GM23338 (cell line): ENCODE results near the gene GTF3C1. TPM values are rescaled to one million over a fixed set of nuclear protein-coding genes. Genes with fewer than 3 reads are reported as not detected.

ENCODE experiments used
- ATAC-seq: fragments of 200-7000 bp; cut with Tn5 transposase; 3 replicates; pipeline ENCODE4 v1.9.1; 2020
- DNase-seq: peaks from one replicate; pipeline ENCODE4 v3.0.0-alpha.2; 2015; ENCODE audit warnings: low spot score
- H2AFZ ChIP-seq: fragments of 200-600 bp; sonication (generic); 2 replicates; pipeline ENCODE4 v1.8.0; 2016; ENCODE audit warnings: antibody characterized with exemption, mild to moderate bottlenecking, moderate library complexity
- H3F3A ChIP-seq: fragments of 200-600 bp; sonication (generic); replicated peaks from 2 replicates; pipeline ENCODE4 v1.8.0; 2017; ENCODE audit warnings: antibody characterized with exemption, mixed run types, low read depth
- H3K27ac ChIP-seq: fragments of 200-600 bp; sonication (generic); 2 replicates; pipeline ENCODE4 v1.6.1; 2016; ENCODE audit warnings: low read depth
- H3K27me3 ChIP-seq: fragments of 200-600 bp; sonication (generic); 2 replicates; pipeline ENCODE4 v1.8.0; 2016; ENCODE audit warnings: mild to moderate bottlenecking, mixed run types, moderate library complexity; ENCODE audit not compliant: insufficient read depth
- H3K36me3 ChIP-seq: fragments of 200-600 bp; sonication (generic); 2 replicates; pipeline ENCODE4 v1.8.0; 2016; ENCODE audit warnings: mild to moderate bottlenecking; ENCODE audit not compliant: insufficient read depth
- H3K4me1 ChIP-seq: fragments of 200-600 bp; sonication (generic); 2 replicates; pipeline ENCODE4 v1.8.0; 2016; ENCODE audit warnings: mild to moderate bottlenecking, moderate library complexity; ENCODE audit not compliant: insufficient read depth
- H3K4me2 ChIP-seq: fragments of 200-600 bp; sonication (generic); 2 replicates; pipeline ENCODE4 v1.7.1; 2017; ENCODE audit warnings: mixed run types
- H3K4me3 ChIP-seq: fragments of 200-600 bp; sonication (generic); 2 replicates; pipeline ENCODE4 v1.6.1; 2016; ENCODE audit warnings: mixed run types
- H3K79me2 ChIP-seq: fragments of 200-600 bp; sonication (generic); replicated peaks from 2 replicates; pipeline ENCODE4 v1.8.0; 2017; ENCODE audit warnings: mild to moderate bottlenecking; ENCODE audit not compliant: insufficient read depth
- H3K9me2 ChIP-seq: fragments of 200-600 bp; sonication (generic); 2 replicates; pipeline ENCODE4 v1.8.0; 2017; ENCODE audit not compliant: insufficient read depth
- H4K20me1 ChIP-seq: fragments of 200-600 bp; sonication (generic); replicated peaks from 2 replicates; pipeline ENCODE4 v1.8.0; 2017; ENCODE audit warnings: mild to moderate bottlenecking; ENCODE audit not compliant: insufficient read depth
- H3K27ac Mint-ChIP-seq: 2 replicates; pipeline ENCODE4 v1.8.0; 2020; ENCODE audit warnings: inconsistent platforms, mild to moderate bottlenecking, moderate library complexity, mixed read lengths
- H3K27me3 Mint-ChIP-seq: 3 replicates; pipeline ENCODE4 v1.8.0; 2022; ENCODE audit warnings: low read depth, mild to moderate bottlenecking, moderate library complexity, mixed read lengths, inconsistent platforms; ENCODE audit not compliant: insufficient read depth, poor library complexity
- H3K36me3 Mint-ChIP-seq: 3 replicates; pipeline ENCODE4 v1.8.0; 2021; ENCODE audit warnings: low read depth, mild to moderate bottlenecking, inconsistent platforms, moderate library complexity, mixed read lengths
- H3K4me1 Mint-ChIP-seq: 3 replicates; pipeline ENCODE4 v1.8.0; 2020; ENCODE audit warnings: mild to moderate bottlenecking, inconsistent platforms, mixed read lengths
- H3K4me3 Mint-ChIP-seq: 3 replicates; pipeline ENCODE4 v1.8.0; 2021; ENCODE audit warnings: moderate library complexity, mild to moderate bottlenecking, inconsistent platforms, mixed read lengths
- H3K9me3 Mint-ChIP-seq: 3 replicates; pipeline ENCODE4 v1.8.0; 2020; ENCODE audit warnings: moderate library complexity, mild to moderate bottlenecking, inconsistent platforms, mixed read lengths
- CREB1 ChIP-seq: fragments of 250-450 bp; sonication (Bioruptor Pico); IDR thresholded peaks from 2 replicates; pipeline ENCODE4 v1.5.0; 2020; ENCODE audit warnings: low read depth, mild to moderate bottlenecking, moderate library complexity
- EZH2 ChIP-seq: fragments of 200-600 bp; sonication (generic); IDR thresholded peaks from one replicate; pipeline ENCODE4 v1.8.0; 2017; ENCODE audit warnings: antibody characterized with exemption, mild to moderate bottlenecking, low read depth; ENCODE audit not compliant: unreplicated experiment
- EZH2phosphoT487 ChIP-seq: fragments of 200-600 bp; sonication (generic); IDR thresholded peaks from one replicate; pipeline ENCODE4 v1.8.1; 2018; ENCODE audit warnings: antibody characterized with exemption; ENCODE audit not compliant: unreplicated experiment
- JUNB ChIP-seq: IDR thresholded peaks from one replicate; pipeline ENCODE4 v1.6.1; 2016; ENCODE audit warnings: antibody characterized with exemption; ENCODE audit not compliant: unreplicated experiment
- NANOG ChIP-seq: IDR thresholded peaks from 2 replicates; pipeline ENCODE4 v1.6.1; 2016; ENCODE audit warnings: antibody characterized with exemption, borderline replicate concordance
- POLR2AphosphoS5 ChIP-seq: IDR thresholded peaks from 2 replicates; pipeline ENCODE4 v1.6.1; 2016; ENCODE audit warnings: antibody characterized with exemption, low read depth
- ZNF114 ChIP-seq: fragments of 250-450 bp; sonication (Bioruptor Pico); IDR thresholded peaks from 2 replicates; pipeline ENCODE4 v1.5.0; 2020; ENCODE audit warnings: mild to moderate bottlenecking, moderate library complexity
- ZNF331 ChIP-seq: fragments of 250-450 bp; sonication (Bioruptor Pico); IDR thresholded peaks from 2 replicates; pipeline ENCODE4 v1.5.0; 2020; ENCODE audit warnings: low read depth, mild to moderate bottlenecking, moderate library complexity
- polyA plus RNA-seq: library from polyadenylated mRNA; unstranded; fragments of >200 nt; fragmentation: Nextera tagmentation; extraction: Ambion mirVana; gene quantifications from 2 replicates; pipeline ENCODE4 v1.2.1, GENCODE V29; 2016
- total RNA-seq: library from RNA; depleted of rRNA; stranded (reverse); fragments of >200 nt; shearing (Covaris generic); gene quantifications from 2 replicates; pipeline ENCODE4 v1.2.3, GENCODE V29; 2014
- TF ChIP-seq, protein P1 (sequence below): IDR thresholded peaks from 2 replicates; pipeline ENCODE4 v1.6.1; 2016; ENCODE audit warnings: antibody characterized with exemption
- TF ChIP-seq, protein P2 (sequence below): IDR thresholded peaks from one replicate; pipeline ENCODE4 v1.6.1; 2018; ENCODE audit warnings: antibody characterized with exemption; ENCODE audit not compliant: unreplicated experiment
- TF ChIP-seq, protein P3 (sequence below): fragments of 250-450 bp; sonication (Bioruptor Pico); IDR thresholded peaks from 2 replicates; pipeline ENCODE4 v1.5.0; 2020; ENCODE audit warnings: mild to moderate bottlenecking, moderate library complexity

The GTF3C1 gene
- total and polyA plus RNA-seq, 2 experiments from 2014 or later, result 78.5 to 138 TPM

DNA sequence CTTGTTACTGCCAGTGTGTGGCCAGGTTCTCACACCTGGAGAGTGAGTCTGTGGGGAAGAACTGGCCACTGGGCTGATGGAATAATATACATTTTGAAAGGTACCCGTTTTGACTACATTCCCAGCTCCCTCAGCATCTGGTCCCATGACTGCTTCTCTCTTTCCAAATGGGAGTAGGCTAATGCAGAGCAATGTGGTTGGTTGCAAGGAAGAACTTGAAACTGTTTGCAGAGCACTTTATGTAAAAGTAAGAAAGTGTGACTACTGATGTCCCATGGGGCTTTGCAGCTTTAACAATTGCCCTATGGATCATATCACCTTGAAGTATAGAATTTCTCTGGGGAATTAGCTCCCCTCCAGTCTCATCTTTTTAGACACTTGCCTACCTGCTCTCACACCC is 9.2 kb upstream of the GTF3C1 start (continued):
- TF ChIP-seq, protein P1, sequence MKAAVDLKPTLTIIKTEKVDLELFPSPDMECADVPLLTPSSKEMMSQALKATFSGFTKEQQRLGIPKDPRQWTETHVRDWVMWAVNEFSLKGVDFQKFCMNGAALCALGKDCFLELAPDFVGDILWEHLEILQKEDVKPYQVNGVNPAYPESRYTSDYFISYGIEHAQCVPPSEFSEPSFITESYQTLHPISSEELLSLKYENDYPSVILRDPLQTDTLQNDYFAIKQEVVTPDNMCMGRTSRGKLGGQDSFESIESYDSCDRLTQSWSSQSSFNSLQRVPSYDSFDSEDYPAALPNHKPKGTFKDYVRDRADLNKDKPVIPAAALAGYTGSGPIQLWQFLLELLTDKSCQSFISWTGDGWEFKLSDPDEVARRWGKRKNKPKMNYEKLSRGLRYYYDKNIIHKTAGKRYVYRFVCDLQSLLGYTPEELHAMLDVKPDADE, result no peak
- TF ChIP-seq ZNF114 (CRISPR knock-in tag) (no peak), EZH2 (no peak), CREB1 (CRISPR knock-in tag) (no peak)
- TF ChIP-seq, protein P2, sequence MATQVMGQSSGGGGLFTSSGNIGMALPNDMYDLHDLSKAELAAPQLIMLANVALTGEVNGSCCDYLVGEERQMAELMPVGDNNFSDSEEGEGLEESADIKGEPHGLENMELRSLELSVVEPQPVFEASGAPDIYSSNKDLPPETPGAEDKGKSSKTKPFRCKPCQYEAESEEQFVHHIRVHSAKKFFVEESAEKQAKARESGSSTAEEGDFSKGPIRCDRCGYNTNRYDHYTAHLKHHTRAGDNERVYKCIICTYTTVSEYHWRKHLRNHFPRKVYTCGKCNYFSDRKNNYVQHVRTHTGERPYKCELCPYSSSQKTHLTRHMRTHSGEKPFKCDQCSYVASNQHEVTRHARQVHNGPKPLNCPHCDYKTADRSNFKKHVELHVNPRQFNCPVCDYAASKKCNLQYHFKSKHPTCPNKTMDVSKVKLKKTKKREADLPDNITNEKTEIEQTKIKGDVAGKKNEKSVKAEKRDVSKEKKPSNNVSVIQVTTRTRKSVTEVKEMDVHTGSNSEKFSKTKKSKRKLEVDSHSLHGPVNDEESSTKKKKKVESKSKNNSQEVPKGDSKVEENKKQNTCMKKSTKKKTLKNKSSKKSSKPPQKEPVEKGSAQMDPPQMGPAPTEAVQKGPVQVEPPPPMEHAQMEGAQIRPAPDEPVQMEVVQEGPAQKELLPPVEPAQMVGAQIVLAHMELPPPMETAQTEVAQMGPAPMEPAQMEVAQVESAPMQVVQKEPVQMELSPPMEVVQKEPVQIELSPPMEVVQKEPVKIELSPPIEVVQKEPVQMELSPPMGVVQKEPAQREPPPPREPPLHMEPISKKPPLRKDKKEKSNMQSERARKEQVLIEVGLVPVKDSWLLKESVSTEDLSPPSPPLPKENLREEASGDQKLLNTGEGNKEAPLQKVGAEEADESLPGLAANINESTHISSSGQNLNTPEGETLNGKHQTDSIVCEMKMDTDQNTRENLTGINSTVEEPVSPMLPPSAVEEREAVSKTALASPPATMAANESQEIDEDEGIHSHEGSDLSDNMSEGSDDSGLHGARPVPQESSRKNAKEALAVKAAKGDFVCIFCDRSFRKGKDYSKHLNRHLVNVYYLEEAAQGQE, result no peak

DNA sequence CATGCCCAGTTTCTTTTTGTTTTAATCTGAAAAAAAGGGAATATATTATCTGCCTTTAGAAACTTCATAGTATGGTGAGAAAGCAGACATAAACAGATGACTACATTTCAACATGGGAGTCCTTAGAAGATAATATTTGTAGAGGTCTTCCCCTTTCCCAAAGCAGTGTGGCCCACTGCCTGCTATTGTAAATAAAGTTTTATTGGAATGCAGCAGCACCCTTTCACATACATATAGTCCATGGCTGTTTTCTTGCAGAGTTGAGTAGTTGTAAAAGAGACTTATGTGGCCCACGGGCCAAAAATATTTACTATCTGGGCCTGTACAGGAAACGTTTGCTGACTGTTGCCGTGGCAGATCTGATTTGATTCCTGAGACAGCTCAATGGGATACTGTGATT is 8.7 kb upstream of the GTF3C1 start:
- DNase-seq (no peak), ATAC-seq (no peak)
- Histone ChIP-seq H3K4me3 (no peak overlapping the region), H4K20me1 (0 out of 2 replicates have a peak, but pooled peaks cover 2% of the 10 kb centered on the region), H3K79me2 (no peaks in the 10 kb centered on the region), H2AFZ (no peak overlapping the region), H3K9me2 (no peaks in the 10 kb centered on the region), H3F3A (no peaks in the 10 kb centered on the region), H3K4me2 (no peak overlapping the region), H3K27ac (no peak overlapping the region), H3K27me3 (no peaks in the 10 kb centered on the region), H3K36me3 (no peaks in the 10 kb centered on the region; the same call in 1 of the 2 replicates), H3K4me1 (no peaks in the 10 kb centered on the region)
- Mint-ChIP-seq H3K27me3 (peaks cover 3% of the 10 kb centered on the region), H3K27ac (no peak overlapping the region), H3K4me3 (no peak overlapping the region), H3K9me3 (no peaks in the 10 kb centered on the region), H3K36me3 (no peaks in the 10 kb centered on the region), H3K4me1 (no peaks in the 10 kb centered on the region)
- no peak for TF ChIP-seq EZH2phosphoT487
- no peak for TF ChIP-seq CREB1 (CRISPR knock-in tag)
- no peak for TF ChIP-seq JUNB
- TF ChIP-seq, protein P3, sequence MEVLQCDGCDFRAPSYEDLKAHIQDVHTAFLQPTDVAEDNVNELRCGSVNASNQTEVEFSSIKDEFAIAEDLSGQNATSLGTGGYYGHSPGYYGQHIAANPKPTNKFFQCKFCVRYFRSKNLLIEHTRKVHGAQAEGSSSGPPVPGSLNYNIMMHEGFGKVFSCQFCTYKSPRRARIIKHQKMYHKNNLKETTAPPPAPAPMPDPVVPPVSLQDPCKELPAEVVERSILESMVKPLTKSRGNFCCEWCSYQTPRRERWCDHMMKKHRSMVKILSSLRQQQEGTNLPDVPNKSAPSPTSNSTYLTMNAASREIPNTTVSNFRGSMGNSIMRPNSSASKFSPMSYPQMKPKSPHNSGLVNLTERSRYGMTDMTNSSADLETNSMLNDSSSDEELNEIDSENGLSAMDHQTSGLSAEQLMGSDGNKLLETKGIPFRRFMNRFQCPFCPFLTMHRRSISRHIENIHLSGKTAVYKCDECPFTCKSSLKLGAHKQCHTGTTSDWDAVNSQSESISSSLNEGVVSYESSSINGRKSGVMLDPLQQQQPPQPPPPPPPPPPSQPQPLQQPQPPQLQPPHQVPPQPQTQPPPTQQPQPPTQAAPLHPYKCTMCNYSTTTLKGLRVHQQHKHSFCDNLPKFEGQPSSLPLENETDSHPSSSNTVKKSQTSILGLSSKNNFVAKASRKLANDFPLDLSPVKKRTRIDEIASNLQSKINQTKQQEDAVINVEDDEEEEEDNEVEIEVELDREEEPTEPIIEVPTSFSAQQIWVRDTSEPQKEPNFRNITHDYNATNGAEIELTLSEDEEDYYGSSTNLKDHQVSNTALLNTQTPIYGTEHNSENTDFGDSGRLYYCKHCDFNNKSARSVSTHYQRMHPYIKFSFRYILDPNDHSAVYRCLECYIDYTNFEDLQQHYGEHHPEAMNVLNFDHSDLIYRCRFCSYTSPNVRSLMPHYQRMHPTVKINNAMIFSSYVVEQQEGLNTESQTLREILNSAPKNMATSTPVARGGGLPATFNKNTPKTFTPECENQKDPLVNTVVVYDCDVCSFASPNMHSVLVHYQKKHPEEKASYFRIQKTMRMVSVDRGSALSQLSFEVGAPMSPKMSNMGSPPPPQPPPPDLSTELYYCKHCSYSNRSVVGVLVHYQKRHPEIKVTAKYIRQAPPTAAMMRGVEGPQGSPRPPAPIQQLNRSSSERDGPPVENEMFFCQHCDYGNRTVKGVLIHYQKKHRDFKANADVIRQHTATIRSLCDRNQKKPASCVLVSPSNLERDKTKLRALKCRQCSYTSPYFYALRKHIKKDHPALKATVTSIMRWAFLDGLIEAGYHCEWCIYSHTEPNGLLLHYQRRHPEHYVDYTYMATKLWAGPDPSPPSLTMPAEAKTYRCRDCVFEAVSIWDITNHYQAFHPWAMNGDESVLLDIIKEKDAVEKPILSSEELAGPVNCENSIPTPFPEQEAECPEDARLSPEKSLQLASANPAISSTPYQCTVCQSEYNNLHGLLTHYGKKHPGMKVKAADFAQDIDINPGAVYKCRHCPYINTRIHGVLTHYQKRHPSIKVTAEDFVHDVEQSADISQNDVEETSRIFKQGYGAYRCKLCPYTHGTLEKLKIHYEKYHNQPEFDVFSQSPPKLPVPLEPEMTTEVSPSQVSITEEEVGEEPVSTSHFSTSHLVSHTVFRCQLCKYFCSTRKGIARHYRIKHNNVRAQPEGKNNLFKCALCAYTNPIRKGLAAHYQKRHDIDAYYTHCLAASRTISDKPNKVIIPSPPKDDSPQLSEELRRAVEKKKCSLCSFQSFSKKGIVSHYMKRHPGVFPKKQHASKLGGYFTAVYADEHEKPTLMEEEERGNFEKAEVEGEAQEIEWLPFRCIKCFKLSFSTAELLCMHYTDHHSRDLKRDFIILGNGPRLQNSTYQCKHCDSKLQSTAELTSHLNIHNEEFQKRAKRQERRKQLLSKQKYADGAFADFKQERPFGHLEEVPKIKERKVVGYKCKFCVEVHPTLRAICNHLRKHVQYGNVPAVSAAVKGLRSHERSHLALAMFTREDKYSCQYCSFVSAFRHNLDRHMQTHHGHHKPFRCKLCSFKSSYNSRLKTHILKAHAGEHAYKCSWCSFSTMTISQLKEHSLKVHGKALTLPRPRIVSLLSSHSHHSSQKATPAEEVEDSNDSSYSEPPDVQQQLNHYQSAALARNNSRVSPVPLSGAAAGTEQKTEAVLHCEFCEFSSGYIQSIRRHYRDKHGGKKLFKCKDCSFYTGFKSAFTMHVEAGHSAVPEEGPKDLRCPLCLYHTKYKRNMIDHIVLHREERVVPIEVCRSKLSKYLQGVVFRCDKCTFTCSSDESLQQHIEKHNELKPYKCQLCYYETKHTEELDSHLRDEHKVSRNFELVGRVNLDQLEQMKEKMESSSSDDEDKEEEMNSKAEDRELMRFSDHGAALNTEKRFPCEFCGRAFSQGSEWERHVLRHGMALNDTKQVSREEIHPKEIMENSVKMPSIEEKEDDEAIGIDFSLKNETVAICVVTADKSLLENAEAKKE, result no peak
- no peak for TF ChIP-seq ZNF331 (CRISPR knock-in tag)
- no peak for TF ChIP-seq NANOG
- no peak for TF ChIP-seq POLR2AphosphoS5
- TF ChIP-seq, protein P1, result no peak
- TF ChIP-seq ZNF114 (CRISPR knock-in tag), result no peak
